ENCODE data around the gene GCGR. TPM values are rescaled to one million over a fixed set of nuclear protein-coding genes. Genes with fewer than 3 reads are reported as not detected.

Gene GCGR
- total and polyA plus RNA-seq, 2 of the 13 experiments (the other 11 are each of a cell fraction or from before 2014, with no cell fraction given): 0.04 to 0.13 TPM

GRCh38 chr17:81858967-81859905 is 55.3 kb downstream of the GCGR start (continued):
- TF ChIP-seq ZNF335 (CRISPR knock-in tag; IDR thresholded peaks at IDR 0.05) (0 out of 2 replicates have a peak, but pooled peaks have one; percentile 5), RFX5 (IDR thresholded peaks at IDR 0.05; ENCODE audit: low read depth, low read length) (no peak), ZSCAN22 (CRISPR knock-in tag; IDR thresholded peaks at IDR 0.05) (no peak), ZNF501 (CRISPR knock-in tag; IDR thresholded peaks at IDR 0.05) (peak; percentile 62), ZNF333 (CRISPR knock-in tag; IDR thresholded peaks at IDR 0.05; ENCODE audit: borderline replicate concordance) (peak; percentile 88; the same call in 1 of the 2 replicates), TRAFD1 (CRISPR knock-in tag; IDR thresholded peaks at IDR 0.05; ENCODE audit: borderline replicate concordance) (0 out of 2 replicates have a peak, but pooled peaks have one; percentile 90), SRY (CRISPR knock-in tag; IDR thresholded peaks at IDR 0.05) (0 out of 2 replicates have a peak, but pooled peaks have one; percentile 3), CEBPB (IDR thresholded peaks at IDR 0.05; ENCODE audit: borderline replicate concordance, low read depth, low read length) (peak; percentile 33; the same call in 1 of the 2 replicates), BRCA1 (CRISPR knock-in tag; IDR thresholded peaks at IDR 0.05) (no peak), USF2 (IDR thresholded peaks at IDR 0.05; ENCODE audit: low read depth, low read length) (no peak), USF2 (CRISPR knock-in tag; IDR thresholded peaks at IDR 0.05; ENCODE audit: borderline replicate concordance) (no peak; the same call in 1 of the 2 replicates), ZNF496 (CRISPR knock-in tag; IDR thresholded peaks at IDR 0.05; ENCODE audit: insufficient replicate concordance) (no peak), ZFP41 (CRISPR knock-in tag; IDR thresholded peaks at IDR 0.05; ENCODE audit: borderline replicate concordance) (no peak), ZNF609 (CRISPR knock-in tag; IDR thresholded peaks at IDR 0.05; ENCODE audit: borderline replicate concordance) (0 out of 2 replicates have a peak, but pooled peaks have one; percentile 10), ZNF430 (CRISPR knock-in tag; IDR thresholded peaks at IDR 0.05) (0 out of 2 replicates have a peak, but pooled peaks have one; percentile 15), RXRA (CRISPR knock-in tag; IDR thresholded peaks at IDR 0.05) (no peak), RFXANK (CRISPR knock-in tag; IDR thresholded peaks at IDR 0.05) (no peak), ZNF18 (CRISPR knock-in tag; IDR thresholded peaks at IDR 0.05; ENCODE audit: insufficient replicate concordance) (peak; percentile 46)

All from HepG2 (cell line).